Esophagus squamous epithelium (tissue), 4 donors: ENCODE results near the gene LRP1B.

Experiments
- CTCF ChIP-seq, 6 experiments: fragments of 450-650 bp in 4 of 6; fragments of 200-600 bp in 2 of 6; sonication (generic) in 2 of 6; IDR thresholded peaks; one replicate each; pipeline ENCODE4 v1.5.1; 2016 to 2019; ENCODE audit warnings: antibody characterized with exemption in 6 of 6, mild to moderate bottlenecking in 4 of 6, moderate library complexity in 4 of 6
- POLR2A ChIP-seq, 4 donors: fragments of 450-650 bp; IDR thresholded peaks; one replicate each; pipeline ENCODE4 v1.6.1; 2017; ENCODE audit warnings: antibody characterized with exemption in 4 of 4, mild to moderate bottlenecking in 4 of 4, moderate library complexity in 3 of 4

- no peak for TF ChIP-seq CTCF (IDR thresholded peaks at IDR 0.05)
- TF ChIP-seq POLR2A (IDR thresholded peaks at IDR 0.05): no peak
These were observed 1201.0 kb downstream of the LRP1B start for GRCh38 chr2:140929849-140930248.
